Erythroblast (primary cell): ENCODE data around the gene C9orf85.
"Not testable (repeated sequence)": the region's sequence is repeated elsewhere in the genome, so short reads cannot be mapped to it uniquely, and the experiment has no call there.

Source experiments
- DNase-seq, 2 experiments: peaks; one replicate each; lab custom pipeline; 2025; lab: John Stamatoyannopoulos, UW
- GATA1 ChIP-seq: IDR thresholded peaks from 2 replicates; pipeline ENCODE4 v1.6.1; 2011; ENCODE audit warnings: low read depth, mild to moderate bottlenecking, control low read depth, low read length, moderate library complexity
- POLR2A ChIP-seq: IDR thresholded peaks from 2 replicates; pipeline ENCODE4 v1.6.1; 2011; ENCODE audit warnings: mild to moderate bottlenecking, low read length

The C9orf85 gene

DNA sequence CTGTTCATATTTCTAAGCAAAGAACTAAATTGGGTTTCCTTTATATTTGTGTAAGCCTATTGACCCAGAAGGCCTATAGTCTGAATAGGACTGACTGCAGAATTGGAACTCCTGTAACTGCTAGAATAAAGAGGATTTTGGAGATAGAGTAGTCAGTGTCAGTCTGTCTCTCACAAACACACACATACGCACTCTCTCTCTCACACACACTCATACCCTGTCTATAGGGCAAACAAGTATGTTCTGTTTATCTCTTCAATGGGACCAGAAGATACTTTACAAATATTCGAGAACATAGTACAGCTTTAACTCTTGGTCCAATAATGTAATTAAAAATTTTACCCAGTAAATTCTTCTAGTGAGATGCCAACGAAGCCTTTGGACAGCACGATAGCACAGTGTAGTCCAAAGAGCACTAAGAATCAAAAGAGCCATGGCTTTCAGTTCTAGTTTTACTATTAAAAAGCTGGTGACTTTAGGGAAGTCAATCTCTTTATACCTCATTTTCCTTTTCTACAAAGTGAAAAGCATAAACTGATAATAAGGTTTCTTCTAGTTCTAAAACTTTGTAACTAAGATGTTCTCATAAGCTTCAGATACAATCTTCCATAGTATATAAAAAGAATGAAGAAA, 19.8 kb upstream of the C9orf85 start:
- TF ChIP-seq GATA1: no peak
- TF ChIP-seq POLR2A: no peak
- no peak for DNase-seq

DNA sequence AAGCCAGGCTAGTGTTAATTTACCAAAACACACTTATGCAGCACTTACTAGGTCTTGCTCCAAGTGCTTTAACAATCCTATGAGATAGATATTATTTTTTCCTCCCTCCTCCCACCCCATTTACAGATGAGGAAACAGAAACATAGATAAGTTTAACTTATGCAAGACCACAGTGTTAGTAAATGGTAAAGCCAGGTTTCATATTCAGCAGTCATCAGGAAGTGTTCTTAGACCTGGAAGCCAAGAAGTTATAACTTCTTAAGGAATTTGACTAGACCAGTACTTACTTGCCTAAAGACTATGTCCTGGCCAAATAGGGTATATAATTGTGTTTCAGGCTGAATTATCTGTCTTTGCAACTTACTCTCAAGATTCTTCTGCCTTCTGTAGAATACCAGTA, 16.3 kb upstream of the C9orf85 start:
- TF ChIP-seq GATA1 (no peak), POLR2A (no peak)
- DNase-seq: peak; percentile 8 to 9

DNA sequence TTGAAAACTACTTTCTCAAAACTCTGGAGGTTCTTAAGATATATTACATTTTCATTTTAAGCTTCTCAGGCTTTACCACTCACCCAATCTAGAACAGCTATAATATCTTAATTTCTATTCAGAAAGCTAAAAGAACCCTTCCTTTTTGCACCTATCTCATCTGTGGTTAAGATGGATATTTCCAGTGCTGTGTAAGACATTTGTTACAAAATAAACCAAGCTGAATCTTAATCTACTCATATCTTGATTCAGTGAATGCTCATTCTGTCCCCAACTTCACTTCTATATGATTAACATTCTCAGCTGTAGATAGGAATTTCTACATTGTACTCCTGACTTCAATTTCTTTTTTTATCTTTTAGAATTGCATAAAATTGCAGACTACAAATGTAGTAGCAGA, 15.5 kb upstream of the C9orf85 start:
- TF ChIP-seq GATA1: no peak
- no peak for DNase-seq

DNA sequence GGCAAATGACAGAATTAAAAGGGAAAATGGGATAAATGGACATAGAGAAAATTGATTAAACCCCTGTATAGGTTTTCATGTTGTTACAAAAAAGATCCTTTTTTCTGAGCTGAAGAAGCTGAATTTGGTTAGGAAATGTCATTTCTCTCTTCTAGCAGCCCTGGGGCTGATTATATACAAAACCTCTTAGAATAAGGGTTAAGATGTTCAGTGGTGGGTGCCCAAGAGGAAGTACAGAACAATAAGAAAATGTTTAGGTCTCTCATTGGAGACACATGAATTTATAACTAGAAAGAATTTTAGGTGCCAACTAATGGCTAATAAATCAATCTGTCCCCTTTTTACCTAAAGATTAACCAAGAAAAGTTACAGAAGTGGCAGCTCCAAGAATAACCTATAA, 14.7 kb upstream of the C9orf85 start:
- TF ChIP-seq GATA1: no peak
- TF ChIP-seq POLR2A: no peak
- DNase-seq: no peak

DNA sequence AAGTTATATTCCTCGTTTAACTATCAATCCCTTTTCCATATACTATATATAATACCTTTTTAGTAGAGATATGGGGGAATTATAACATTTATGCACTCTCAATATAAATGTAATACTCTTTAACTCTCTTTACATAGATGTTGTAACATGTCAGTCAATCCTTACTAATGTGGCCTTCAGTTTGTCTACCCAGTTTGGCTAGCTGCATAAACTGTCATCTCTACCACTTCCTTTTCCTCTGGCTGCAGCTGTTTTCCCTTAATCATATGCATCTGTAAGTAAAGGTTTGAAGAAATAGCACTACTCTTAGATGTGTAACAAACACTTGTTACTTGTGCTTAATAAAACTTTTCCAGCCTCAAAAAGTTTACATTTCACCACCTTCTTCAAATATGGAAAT, 13.9 kb upstream of the C9orf85 start:
- TF ChIP-seq GATA1: no peak
- no peak for TF ChIP-seq POLR2A
- no peak for DNase-seq

DNA sequence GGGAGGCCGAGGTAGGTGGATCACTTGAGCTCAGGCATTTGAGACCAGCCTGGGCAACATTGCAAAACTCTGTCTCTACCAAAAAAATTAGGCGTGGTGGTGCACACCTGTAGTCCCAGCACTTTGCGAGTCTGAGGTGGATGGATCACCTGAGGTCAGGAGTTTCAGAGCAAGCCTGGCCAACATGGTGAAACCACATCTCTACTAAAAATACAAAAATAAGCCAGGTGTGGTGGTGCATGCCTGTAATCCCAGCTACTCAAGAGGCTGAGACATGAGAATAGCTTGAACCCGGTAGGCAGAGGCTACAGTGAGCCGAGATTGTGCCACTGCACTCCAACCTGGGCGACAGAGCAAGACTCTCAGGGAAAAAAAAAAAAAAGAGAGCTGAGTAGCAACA, 12.7 kb upstream of the C9orf85 start:
- not testable (repeated sequence) for DNase-seq

DNA sequence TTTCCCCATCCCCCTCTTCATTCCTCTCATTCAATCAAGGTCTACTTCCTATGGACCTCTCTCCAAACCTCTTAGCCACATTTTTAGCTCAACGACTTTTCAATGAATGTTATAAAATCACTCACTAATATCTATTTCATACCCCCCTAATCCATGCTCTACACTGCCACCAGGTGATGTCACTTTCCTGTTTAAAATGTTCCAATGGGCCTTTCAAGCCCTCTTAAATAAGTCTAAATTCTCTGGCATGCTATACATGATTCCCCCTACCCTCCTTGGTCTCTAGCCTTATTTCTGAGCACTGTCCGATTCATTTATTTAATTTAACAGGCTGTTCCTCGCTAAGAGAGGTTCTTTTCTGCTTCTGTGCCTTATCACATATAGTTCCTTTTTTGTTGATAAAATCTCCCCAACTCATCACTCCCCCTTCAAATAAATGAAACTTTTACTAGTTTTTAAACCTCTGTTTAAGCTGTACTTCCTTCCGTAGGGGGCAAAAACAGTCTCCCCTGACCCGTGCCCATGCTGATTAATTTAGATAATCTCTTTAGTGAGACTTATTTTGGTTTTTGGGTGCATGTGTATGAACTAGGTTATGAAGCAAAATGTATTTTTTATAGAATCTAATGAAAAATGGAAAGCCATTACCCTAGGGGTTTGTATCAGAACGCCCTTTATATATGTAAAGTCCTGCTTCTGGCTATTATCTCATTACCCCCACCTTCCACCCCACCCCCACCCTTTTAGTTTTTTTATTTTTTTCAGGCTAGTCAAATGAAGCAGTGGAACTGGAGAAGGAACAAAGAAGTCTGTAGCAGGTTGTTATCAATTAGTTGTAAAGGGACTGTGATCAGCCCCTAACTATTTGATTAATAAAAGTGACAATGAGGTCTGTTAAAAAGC, 9.5 kb upstream of the C9orf85 start:
- TF ChIP-seq GATA1 (no peak), POLR2A (no peak)
- peak in 1 of 2 experiments; percentile 7 for DNase-seq

DNA sequence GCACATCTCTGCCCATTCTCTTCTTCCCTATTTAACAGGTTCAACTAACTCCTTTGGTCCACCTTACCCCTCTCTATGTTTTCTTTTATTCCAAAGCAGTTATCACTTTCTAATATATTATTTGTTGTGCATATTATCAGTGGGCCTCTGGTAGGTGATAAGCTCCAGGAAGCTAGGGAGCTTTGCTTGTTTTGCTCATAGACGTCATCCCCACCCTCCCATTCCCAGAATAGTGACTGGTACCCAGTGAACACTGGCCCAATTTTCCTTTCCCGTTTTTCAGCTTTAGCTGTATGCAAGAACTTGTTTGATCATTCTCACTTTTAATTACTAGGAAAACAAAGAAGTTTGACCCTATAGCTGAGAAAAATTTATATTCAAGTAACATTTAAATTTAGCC, 7.4 kb upstream of the C9orf85 start:
- no peak for TF ChIP-seq POLR2A
- TF ChIP-seq GATA1: no peak
- no peak for DNase-seq

DNA sequence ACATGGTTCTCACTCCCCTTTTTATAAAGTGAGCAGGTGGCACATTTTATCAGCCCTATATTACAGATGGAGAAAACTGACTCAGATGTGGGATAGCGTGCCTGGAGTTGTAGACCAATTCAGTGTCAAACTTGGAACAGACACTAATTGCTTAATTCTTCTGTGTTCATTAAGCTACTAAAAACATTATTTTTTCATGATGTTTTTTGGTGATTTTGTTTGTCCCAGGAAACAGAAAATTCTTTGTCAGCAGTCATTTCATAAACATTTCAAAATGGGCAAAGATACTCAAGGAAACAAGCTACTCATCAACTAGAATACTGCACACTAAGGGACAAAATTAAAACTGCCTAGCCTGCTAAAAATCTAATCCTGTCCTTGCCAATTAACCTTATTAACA, 2.6 kb upstream of the C9orf85 start:
- TF ChIP-seq GATA1 (no peak), POLR2A (no peak)
- DNase-seq: no peak

DNA sequence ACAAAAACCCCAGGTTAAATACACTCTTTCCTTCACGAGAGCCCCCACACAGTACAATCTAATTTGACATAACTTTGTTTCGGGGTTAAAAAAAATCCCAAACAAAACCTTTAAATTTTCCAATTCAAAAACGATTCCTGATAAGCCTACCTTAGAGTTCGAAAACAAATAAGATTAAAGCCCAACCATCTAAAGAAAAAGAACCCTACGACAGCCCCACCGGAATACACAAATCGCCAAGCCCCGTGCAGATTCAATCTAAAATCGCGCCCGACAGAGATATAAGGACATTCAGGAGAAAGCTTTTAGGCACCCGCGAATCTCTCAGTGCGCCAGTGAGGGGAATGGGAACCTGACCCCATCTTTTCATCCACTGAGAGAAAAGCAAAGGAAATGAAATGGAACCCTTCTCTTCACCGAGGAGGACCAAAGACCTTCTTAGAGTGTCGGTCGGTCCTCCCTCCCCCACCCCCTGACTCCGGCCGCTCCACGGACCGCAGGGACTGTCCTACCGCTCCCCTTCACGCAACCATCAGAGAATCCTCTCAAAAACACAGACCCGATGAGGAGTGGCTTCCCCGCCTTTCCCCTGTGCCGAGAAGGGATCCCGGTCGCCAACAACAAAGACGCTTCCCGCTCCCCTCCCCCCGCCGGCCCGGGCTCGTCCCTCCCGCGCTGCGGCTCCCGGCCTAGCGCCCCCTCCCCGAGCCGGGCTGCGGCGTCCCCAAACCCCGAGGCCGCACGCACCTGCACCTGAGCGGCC, 1.4 kb upstream of the C9orf85 start:
- TF ChIP-seq GATA1 (no peak), POLR2A (no peak)
- DNase-seq: peak; percentile 58 to 73

DNA sequence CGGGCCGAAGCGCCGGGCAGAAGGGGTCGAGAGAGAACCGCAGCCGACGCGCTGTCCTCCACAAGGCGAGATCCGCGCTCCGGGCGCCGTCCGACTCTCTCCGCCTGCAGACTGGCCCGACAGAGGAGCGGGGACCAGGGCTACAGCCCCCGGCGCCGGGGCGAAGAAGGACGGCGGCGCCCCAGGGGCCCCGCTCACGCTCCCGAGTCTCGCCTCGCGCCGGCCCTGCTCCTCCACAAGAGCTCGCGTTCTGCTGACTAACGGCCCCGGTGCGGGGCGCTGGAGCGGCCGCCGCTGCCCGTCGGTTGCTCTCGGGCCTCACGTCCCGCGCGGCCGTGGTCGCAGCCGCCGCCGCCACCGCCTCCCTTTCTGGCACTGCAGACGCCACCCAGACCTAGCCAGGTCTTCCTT, 784 bp upstream of the C9orf85 start:
- DNase-seq: peak in 1 of 2 experiments; percentile 91
- no peak for TF ChIP-seq POLR2A
- no peak for TF ChIP-seq GATA1

DNA sequence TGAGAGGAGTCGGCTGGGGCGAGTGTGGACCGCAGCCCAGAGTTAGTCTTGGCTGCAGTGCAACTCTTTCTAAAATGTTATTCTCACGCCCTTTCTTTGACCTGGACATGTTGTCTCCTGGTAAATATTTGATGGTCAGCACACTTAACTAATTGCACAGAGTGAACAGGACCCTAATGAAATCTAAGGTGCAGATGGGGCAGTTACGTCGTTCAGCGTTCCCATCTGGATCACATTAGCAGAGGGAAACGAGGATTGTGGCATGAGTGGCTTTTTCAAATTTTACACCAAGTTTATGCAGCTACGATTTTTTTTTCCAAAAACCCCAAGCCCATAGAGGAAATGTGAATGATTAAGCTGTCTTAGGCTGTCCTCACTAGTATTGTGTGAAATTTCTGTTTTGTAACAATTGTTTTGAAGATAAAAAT, 483 bp downstream of the C9orf85 start:
- DNase-seq: no peak
- TF ChIP-seq POLR2A (no peak), GATA1 (no peak)

DNA sequence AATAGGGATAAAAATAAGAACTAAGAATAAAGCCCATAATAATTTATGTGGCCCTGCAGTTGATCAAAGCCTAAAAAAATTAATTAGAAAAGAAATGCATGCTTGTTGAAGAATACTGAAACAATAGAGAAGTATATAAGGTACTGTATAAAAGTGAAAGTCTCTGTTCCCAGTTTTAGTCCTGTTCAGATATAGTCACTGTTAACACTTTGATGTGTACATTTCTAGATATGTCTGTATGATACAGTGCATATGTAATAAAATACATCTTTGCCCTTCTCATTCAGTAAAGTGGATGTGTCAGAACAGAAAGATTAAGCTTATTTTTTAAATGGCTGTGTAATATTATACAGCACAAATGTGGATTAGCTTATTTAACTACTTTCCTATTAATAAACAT, 4.1 kb downstream of the C9orf85 start:
- TF ChIP-seq GATA1: no peak
- no peak for TF ChIP-seq POLR2A
- DNase-seq: no peak

DNA sequence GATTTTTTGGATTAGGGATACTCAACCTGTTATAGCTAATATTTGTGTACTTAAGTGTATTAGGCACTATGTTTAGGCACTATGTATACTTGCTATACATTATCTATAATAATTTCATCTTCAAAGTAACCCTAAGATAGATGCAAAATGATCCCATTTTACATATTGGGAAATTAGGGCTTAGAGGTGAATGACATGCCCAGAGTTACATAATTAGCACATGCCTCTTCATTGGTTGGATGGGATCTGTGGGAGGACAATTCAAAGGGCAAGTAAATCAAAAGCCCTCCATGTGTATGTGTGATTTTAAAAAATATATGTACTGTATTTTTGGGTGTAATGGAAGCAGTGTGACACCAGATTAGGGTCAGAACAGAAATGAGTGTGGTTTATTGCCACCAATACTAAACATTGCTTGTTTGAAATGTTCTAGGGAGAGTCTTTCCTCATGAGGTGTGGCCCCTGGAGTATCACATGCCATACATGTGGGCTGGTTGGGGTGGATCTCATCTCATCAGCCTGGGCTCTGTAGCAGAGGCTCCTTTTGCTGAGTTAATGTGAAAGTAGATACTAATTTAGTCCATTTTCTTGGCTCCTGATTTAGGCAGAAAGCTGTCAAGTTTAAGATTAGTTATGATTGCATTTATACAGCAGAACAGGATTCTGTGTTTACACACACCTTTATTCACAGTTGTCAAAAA, 5.5 kb downstream of the C9orf85 start:
- TF ChIP-seq GATA1 (no peak), POLR2A (no peak)
- peak; percentile 46 to 55 for DNase-seq

DNA sequence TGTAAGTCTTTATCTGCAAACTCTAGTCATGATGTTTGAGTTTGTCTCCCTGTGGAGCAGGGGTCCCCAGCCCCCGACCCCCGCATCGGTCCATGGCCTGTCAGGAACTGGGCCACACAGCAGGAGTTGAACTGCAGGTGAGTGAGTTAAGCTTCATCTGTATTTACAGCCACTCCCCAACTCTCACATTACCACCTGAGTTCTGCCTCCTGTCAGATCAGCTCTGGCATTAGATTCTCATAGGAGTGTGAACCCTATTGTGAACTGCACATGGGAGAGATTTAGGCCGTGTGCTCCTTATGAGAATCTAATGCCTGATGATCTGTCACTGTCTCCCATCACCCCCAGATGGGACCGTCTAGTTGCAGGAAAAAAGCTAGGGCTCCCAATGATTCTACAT, 7.0 kb downstream of the C9orf85 start:
- DNase-seq: no peak
- no peak for TF ChIP-seq GATA1
- no peak for TF ChIP-seq POLR2A
